HepG2 (cell line): ENCODE results near the gene RRAS. TPM values are rescaled to one million over a fixed set of nuclear protein-coding genes. Genes with fewer than 3 reads are reported as not detected.

Source experiments
- AKNA ChIP-seq: sonication (generic); formaldehyde crosslinking; IDR thresholded peaks from 2 replicates; pipeline ENCODE4 v1.4.0; 2020; ENCODE audit warnings: missing genetic modification reagents, borderline replicate concordance
- ATF3 ChIP-seq: sonication (generic); formaldehyde crosslinking; IDR thresholded peaks from 2 replicates; pipeline ENCODE4 v1.4.0; 2020; ENCODE audit warnings: missing genetic modification reagents
- CEBPZ ChIP-seq: IDR thresholded peaks from 2 replicates; pipeline ENCODE4 v1.6.1; 2012; ENCODE audit warnings: low read length, improper control_type of control experiment
- E2F1 ChIP-seq: sonication (generic); formaldehyde crosslinking; IDR thresholded peaks from 2 replicates; pipeline ENCODE4 v1.5.0; 2020; ENCODE audit warnings: missing genetic modification reagents
- HMG20B ChIP-seq: conservative IDR thresholded peaks from 2 replicates; pipeline ENCODE4 v1.6.1; 2016; ENCODE audit warnings: missing genetic modification reagents, missing compliant biosample characterization
- PHB2 ChIP-seq: fragments of 450-650 bp; IDR thresholded peaks from 2 replicates; pipeline ENCODE4 v1.6.1; 2018; ENCODE audit not compliant: partially characterized antibody
- SIN3B ChIP-seq: fragments of 150-350 bp; IDR thresholded peaks from 2 replicates; pipeline ENCODE4 v1.6.1; 2014; ENCODE audit warnings: low read length
- SP4 ChIP-seq: sonication (generic); formaldehyde crosslinking; IDR thresholded peaks from 2 replicates; pipeline ENCODE4 v1.8.1; 2023; ENCODE audit warnings: mild to moderate bottlenecking, missing genetic modification reagents
- ZNF124 ChIP-seq: sonication (generic); formaldehyde crosslinking; IDR thresholded peaks from 2 replicates; pipeline ENCODE4 v1.4.0; 2020; ENCODE audit warnings: missing genetic modification reagents
- ZNF232 ChIP-seq: sonication (generic); formaldehyde crosslinking; IDR thresholded peaks from 2 replicates; pipeline ENCODE4 v1.4.0; 2020; ENCODE audit warnings: missing genetic modification reagents, borderline replicate concordance
- ZNF30 ChIP-seq: sonication (generic); formaldehyde crosslinking; IDR thresholded peaks from 2 replicates; pipeline ENCODE4 v1.5.0; 2020; ENCODE audit warnings: mild to moderate bottlenecking, missing genetic modification reagents
- ZNF354B ChIP-seq: sonication (generic); formaldehyde crosslinking; IDR thresholded peaks from 2 replicates; pipeline ENCODE4 v1.8.0; 2022; ENCODE audit warnings: mild to moderate bottlenecking, missing genetic modification reagents
- ZNF550 ChIP-seq: sonication (generic); formaldehyde crosslinking; IDR thresholded peaks from 2 replicates; pipeline ENCODE4 v1.4.0; 2020; ENCODE audit warnings: mild to moderate bottlenecking, missing genetic modification reagents, borderline replicate concordance
- ZNF563 ChIP-seq: sonication (generic); formaldehyde crosslinking; IDR thresholded peaks from 2 replicates; pipeline ENCODE4 v1.8.0; 2022; ENCODE audit warnings: mild to moderate bottlenecking, moderate library complexity, missing genetic modification reagents
- ZSCAN21 ChIP-seq: sonication (generic); formaldehyde crosslinking; IDR thresholded peaks from 2 replicates; pipeline ENCODE4 v1.8.0; 2022; ENCODE audit warnings: mild to moderate bottlenecking, missing genetic modification reagents, moderate library complexity, borderline replicate concordance
- ZSCAN25 ChIP-seq: sonication (generic); formaldehyde crosslinking; IDR thresholded peaks from 2 replicates; pipeline ENCODE4 v1.8.0; 2022; ENCODE audit warnings: mild to moderate bottlenecking, missing genetic modification reagents
- polyA plus RNA-seq, 8 experiments: library from polyadenylated mRNA; depleted of rRNA in 3 of 8; stranded (reverse) in 7 of 8; unstranded in 1 of 8; fragments of >200 nt; fragmentation: Illumina TruSeq in 4 of 8; extraction: Trizol in 4 of 8; gene quantifications; 2 replicates each; pipeline versions ENCODE4 v1.2.1 to v1.2.3, GENCODE V29; 2011 to 2016; ENCODE audit warnings: low read depth in 4 of 8, missing spikeins in 1 of 8, mixed read lengths in 1 of 8; ENCODE audit not compliant: insufficient read depth in 1 of 8
- total RNA-seq, 5 experiments: library from RNA; depleted of rRNA; stranded (reverse); fragments of >200 nt; fragmentation: Illumina TruSeq; extraction: Trizol; gene quantifications; 2 replicates each; pipeline ENCODE4 v1.2.3, GENCODE V29; 2016; ENCODE audit warnings: low read depth in 1 of 5

The RRAS gene
- total and polyA plus RNA-seq, 2 of the 13 experiments (the other 11 are each of a cell fraction or from before 2014, with no cell fraction given): 1.5 to 12.0 TPM

- TF ChIP-seq AKNA (CRISPR knock-in tag) (no peak), ZNF232 (CRISPR knock-in tag) (no peak), ZNF550 (CRISPR knock-in tag) (no peak), ZSCAN25 (peak; percentile 59; the same call in 1 of the 2 replicates), ZNF124 (CRISPR knock-in tag) (no peak), E2F1 (CRISPR knock-in tag) (0 out of 2 replicates have a peak, but pooled peaks have one; percentile 56), ZNF354B (CRISPR knock-in tag) (no peak), SIN3B (peak; percentile 23; the same call in 1 of the 2 replicates), SP4 (CRISPR knock-in tag) (peak; percentile 95; the same call in 1 of the 2 replicates), PHB2 (no peak), ZNF30 (CRISPR knock-in tag) (no peak), CEBPZ (no peak), HMG20B (CRISPR knock-in tag) (no peak; the same call in 1 of the 2 replicates), ATF3 (CRISPR knock-in tag) (peak; percentile 95), ZSCAN21 (no peak), ZNF563 (CRISPR knock-in tag) (no peak)
Observed at GRCh38 chr19:49640113-49640898, at the start of gene RRAS (continued).
